HUES48 (cell line): ENCODE data around the gene NCAM1.

Experiments
- H3K27ac ChIP-seq: one replicate; pipeline ENCODE4 v1.7.0; 2013; ENCODE audit warnings: low read depth, low read length, inconsistent platforms
- H3K27me3 ChIP-seq: 2 replicates; pipeline ENCODE4 v1.6.1; 2013; ENCODE audit warnings: mild to moderate bottlenecking, low read length; ENCODE audit not compliant: control insufficient read depth, insufficient read depth
- H3K36me3 ChIP-seq: 2 replicates; pipeline ENCODE4 v1.6.1; 2013; ENCODE audit warnings: low read length; ENCODE audit not compliant: control insufficient read depth, insufficient read depth
- H3K4me1 ChIP-seq: 2 replicates; pipeline ENCODE4 v1.6.1; 2013; ENCODE audit warnings: mild to moderate bottlenecking, low read length; ENCODE audit not compliant: control insufficient read depth, insufficient read depth
- H3K4me3 ChIP-seq: 2 replicates; pipeline ENCODE4 v1.5.1; 2013; ENCODE audit warnings: mild to moderate bottlenecking, low read depth, low read length
- H3K9ac ChIP-seq: 2 replicates; pipeline ENCODE4 v1.6.1; 2013; ENCODE audit warnings: mild to moderate bottlenecking, low read depth, low read length, moderate library complexity
- H3K9me3 ChIP-seq: 2 replicates; pipeline ENCODE4 v1.6.1; 2013; ENCODE audit warnings: low read length; ENCODE audit not compliant: control insufficient read depth, insufficient read depth

The NCAM1 gene

GRCh38 chr11:112946866-112947265, 14.4 kb upstream of the NCAM1 start:
- no peaks in the 10 kb centered on the region for H3K4me1 ChIP-seq
- H3K27me3 ChIP-seq, result no peaks in the 10 kb centered on the region
- H3K9me3 ChIP-seq, result no peaks in the 10 kb centered on the region
- no peak overlapping the region for H3K4me3 ChIP-seq
- H3K9ac ChIP-seq, result no peak overlapping the region
- H3K36me3 ChIP-seq, result no peaks in the 10 kb centered on the region
- no peak overlapping the region for H3K27ac ChIP-seq

GRCh38 chr11:112949781-112950575, 11.2 kb upstream of the NCAM1 start:
- H3K27ac ChIP-seq, result no peak overlapping the region
- no peaks in the 10 kb centered on the region for H3K27me3 ChIP-seq
- H3K36me3 ChIP-seq, result no peaks in the 10 kb centered on the region
- H3K9me3 ChIP-seq, result no peaks in the 10 kb centered on the region
- no peak overlapping the region for H3K9ac ChIP-seq
- no peak overlapping the region for H3K4me3 ChIP-seq
- no peaks in the 10 kb centered on the region for H3K4me1 ChIP-seq

- H3K4me1 ChIP-seq, result no peaks in the 10 kb centered on the region
- H3K9me3 ChIP-seq, result no peaks in the 10 kb centered on the region
- H3K36me3 ChIP-seq, result no peaks in the 10 kb centered on the region
- peaks cover 53% of the 10 kb centered on the region for H3K27me3 ChIP-seq
- H3K9ac ChIP-seq, result no peak overlapping the region
- H3K27ac ChIP-seq, result no peak overlapping the region
- H3K4me3 ChIP-seq, result no peak overlapping the region
Measured at GRCh38 chr11:112958670-112959069, 2.5 kb upstream of the NCAM1 start.

GRCh38 chr11:112961751-112962578, 745 bp downstream of the NCAM1 start:
- peak overlapping the region; percentile 74 for H3K4me3 ChIP-seq
- 0 out of 2 replicates have a peak, but pooled peaks cover 3% of the 10 kb centered on the region for H3K4me1 ChIP-seq
- H3K9me3 ChIP-seq, result no peaks in the 10 kb centered on the region
- no peak overlapping the region for H3K27ac ChIP-seq
- no peak overlapping the region for H3K9ac ChIP-seq
- H3K36me3 ChIP-seq, result no peaks in the 10 kb centered on the region
- H3K27me3 ChIP-seq, result peaks cover 64% of the 10 kb centered on the region

- Histone ChIP-seq H3K9ac (no peak overlapping the region), H3K36me3 (no peaks in the 10 kb centered on the region), H3K27me3 (peaks cover 58% of the 10 kb centered on the region), H3K4me1 (0 out of 2 replicates have a peak, but pooled peaks cover 3% of the 10 kb centered on the region), H3K4me3 (peak overlapping the region; percentile 74), H3K27ac (no peak overlapping the region), H3K9me3 (no peaks in the 10 kb centered on the region)
Measured at GRCh38 chr11:112962579-112963367, 1.6 kb downstream of the NCAM1 start.

GRCh38 chr11:112963368-112963955, 2.2 kb downstream of the NCAM1 start:
- Histone ChIP-seq H3K9me3 (no peaks in the 10 kb centered on the region), H3K4me1 (peaks cover 5% of the 10 kb centered on the region; the same call in 1 of the 2 replicates), H3K27me3 (peaks cover 51% of the 10 kb centered on the region), H3K27ac (no peak overlapping the region), H3K4me3 (peak overlapping the region; percentile 74), H3K36me3 (no peaks in the 10 kb centered on the region), H3K9ac (no peak overlapping the region)

- H3K36me3 ChIP-seq, result no peaks in the 10 kb centered on the region
- peaks cover 36% of the 10 kb centered on the region for H3K27me3 ChIP-seq
- H3K27ac ChIP-seq, result no peak overlapping the region
- H3K9ac ChIP-seq, result no peak overlapping the region
- H3K4me3 ChIP-seq, result no peak overlapping the region
- no peaks in the 10 kb centered on the region for H3K9me3 ChIP-seq
- peaks cover 12% of the 10 kb centered on the region; the same call in 1 of the 2 replicates for H3K4me1 ChIP-seq
Measured at GRCh38 chr11:112965656-112966055, 4.4 kb downstream of the NCAM1 start.

GRCh38 chr11:112966561-112966960, 5.3 kb downstream of the NCAM1 start:
- Histone ChIP-seq H3K9ac (no peak overlapping the region), H3K4me1 (peaks cover 12% of the 10 kb centered on the region; the same call in 1 of the 2 replicates), H3K36me3 (no peaks in the 10 kb centered on the region), H3K9me3 (no peaks in the 10 kb centered on the region), H3K27me3 (peaks cover 33% of the 10 kb centered on the region), H3K4me3 (no peak overlapping the region), H3K27ac (no peak overlapping the region)

GRCh38 chr11:112967082-112967481, 5.9 kb downstream of the NCAM1 start:
- Histone ChIP-seq H3K4me3 (no peak overlapping the region), H3K36me3 (no peaks in the 10 kb centered on the region), H3K4me1 (peaks cover 12% of the 10 kb centered on the region; the same call in 1 of the 2 replicates), H3K9ac (no peak overlapping the region), H3K27ac (no peak overlapping the region), H3K27me3 (peaks cover 28% of the 10 kb centered on the region), H3K9me3 (no peaks in the 10 kb centered on the region)

- Histone ChIP-seq H3K36me3 (no peaks in the 10 kb centered on the region), H3K9ac (no peak overlapping the region), H3K27me3 (peaks cover 7% of the 10 kb centered on the region), H3K4me3 (no peak overlapping the region), H3K27ac (no peak overlapping the region), H3K4me1 (peaks cover 12% of the 10 kb centered on the region; the same call in 1 of the 2 replicates), H3K9me3 (no peaks in the 10 kb centered on the region)
Measured at GRCh38 chr11:112968941-112969713, 7.9 kb downstream of the NCAM1 start.
